Stimulated activated CD4-positive, alpha-beta T cell treated with anti-CD3 and anti-CD28 coated beads, Interleukin-4, amount 100 ng/mL, for 4 hours (primary cell): ENCODE data around the gene ADISSP.
A peak's percentile ranks its signal among the peaks of the same experiment; 100 is the strongest.

Experiments
- DNase-seq, 2 experiments: peaks; one replicate each; pipeline ENCODE4 v3.0.0-alpha.2; 2020

ADISSP gene

DNA sequence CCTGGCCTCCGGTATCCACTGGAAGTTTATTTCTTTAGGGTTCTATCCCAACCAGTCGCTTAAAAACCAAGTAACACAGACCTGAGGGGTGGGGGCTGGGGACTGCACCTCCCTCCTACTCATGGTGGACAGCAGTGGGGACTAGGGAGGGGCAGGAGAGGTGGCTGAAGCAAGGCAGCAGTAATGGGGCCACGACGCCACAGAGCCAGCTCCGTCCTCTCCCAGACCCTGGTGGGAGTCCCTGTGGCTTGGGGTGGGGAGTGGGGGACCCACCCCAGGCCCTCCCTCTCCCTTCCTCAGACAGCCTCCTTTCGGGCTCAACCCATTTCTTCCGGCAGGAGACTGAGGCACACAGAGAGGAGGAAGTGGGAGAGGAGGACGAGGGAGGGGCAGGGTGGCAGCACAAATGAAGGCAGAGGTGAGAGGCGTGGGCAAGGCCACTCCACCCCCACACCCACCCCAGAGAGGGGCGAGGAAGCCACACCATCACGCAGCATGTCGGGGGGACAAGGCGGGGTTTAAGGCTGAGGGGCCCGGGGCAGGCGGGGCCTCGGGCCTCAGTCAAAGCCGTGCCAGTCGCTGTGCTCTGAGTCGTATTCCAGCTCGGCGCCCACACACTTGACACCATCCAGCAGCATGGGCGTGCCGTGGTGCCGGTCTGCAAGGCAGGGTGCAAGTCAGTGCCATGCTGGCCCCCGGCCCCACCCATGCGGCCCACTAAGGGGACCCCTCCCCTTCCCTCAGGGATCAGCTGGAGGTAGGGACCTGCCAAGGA lies 13.9 kb downstream of the ADISSP start:
- DNase-seq, result no peak

DNA sequence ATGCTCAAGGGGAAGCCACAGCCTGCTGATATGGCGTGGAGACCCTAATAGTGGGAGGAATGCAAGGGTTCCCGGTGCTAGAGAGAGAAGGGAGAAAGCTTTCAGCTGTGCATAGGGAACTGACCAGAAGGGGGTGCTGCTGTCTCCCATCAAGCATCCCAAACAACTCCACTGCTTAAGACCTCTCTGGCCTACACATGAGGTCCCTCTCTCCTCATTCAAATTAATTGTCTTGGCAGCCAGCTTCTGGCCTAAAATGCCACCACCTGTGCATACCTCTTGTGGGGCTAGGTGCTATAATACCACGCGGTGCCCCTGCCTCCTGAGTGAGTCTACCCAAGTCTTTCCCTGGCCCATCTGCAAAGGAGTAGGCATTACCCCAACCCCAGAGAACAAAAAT lies 14.5 kb downstream of the ADISSP start:
- peak; percentile 43 to 51 for DNase-seq

DNA sequence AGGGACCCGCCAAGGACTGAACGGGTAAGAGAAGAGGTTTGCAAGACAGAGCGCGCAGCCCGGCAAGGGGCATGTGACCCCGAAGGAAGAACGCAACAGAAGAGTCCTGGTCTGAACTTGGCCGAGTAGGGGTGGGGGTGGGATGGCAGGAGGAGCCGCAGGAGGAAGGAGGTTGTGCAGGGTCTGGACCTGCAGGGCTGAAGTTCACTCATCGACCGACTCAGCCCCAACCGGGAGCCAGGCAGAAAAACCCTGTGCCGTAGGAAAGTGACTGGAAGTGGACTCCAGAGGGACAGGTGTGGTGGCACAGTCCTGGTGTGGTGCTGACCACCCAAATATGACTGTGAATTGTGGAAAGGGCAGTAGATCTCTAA lies 15.2 kb downstream of the ADISSP start:
- DNase-seq, result no peak

DNA sequence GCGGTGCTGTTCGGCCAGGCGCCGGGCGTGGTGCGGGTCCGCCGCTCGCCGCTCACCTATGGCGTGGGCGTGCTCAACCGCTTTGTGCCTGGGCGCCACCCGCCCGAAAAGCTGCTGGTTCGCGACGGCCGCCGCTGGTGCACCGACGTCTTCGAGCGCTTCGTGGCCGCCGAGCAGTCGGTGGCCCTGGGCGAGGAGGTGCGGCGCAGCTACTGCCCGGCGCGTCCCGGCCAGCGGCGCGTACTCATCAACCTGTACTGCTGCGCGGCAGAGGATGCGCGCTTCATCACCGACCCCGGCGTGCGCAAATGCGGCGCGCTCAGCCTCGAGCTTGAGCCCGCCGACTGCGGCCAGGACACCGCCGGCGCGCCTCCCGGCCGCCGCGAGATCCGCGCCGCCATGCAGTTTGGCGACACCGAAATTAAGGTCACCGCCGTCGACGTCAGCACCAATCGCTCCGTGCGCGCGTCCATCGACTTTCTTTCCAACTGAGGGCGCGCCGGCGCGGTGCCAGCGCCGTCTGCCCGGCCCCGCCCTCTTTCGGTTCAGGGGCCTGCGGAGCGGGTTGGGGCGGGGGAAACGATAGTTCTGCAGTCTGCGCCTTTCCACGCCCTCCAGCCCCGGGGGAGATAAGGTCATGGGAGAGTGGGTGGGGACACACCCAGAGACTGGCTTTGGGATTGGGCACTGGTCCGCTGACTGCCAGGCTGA lies 15.7 kb downstream of the ADISSP start:
- peak; percentile 43 for DNase-seq

DNA sequence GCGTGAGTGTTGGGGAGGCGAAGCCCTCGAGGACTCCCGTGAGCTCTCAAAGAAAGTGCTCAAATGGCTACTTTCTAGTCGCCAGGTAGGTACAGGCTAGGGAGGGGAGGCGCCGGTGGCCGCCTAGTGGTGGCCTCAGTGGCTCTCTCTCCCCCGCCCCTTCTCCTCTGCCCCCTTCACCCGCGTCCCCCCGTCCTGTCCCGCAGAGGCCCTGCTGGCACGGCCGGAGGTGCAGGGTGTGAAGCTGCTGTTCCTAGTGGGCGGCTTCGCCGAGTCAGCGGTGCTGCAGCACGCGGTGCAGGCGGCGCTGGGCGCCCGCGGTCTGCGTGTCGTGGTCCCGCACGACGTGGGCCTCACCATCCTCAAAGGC lies 16.3 kb downstream of the ADISSP start:
- DNase-seq, result no peak

DNA sequence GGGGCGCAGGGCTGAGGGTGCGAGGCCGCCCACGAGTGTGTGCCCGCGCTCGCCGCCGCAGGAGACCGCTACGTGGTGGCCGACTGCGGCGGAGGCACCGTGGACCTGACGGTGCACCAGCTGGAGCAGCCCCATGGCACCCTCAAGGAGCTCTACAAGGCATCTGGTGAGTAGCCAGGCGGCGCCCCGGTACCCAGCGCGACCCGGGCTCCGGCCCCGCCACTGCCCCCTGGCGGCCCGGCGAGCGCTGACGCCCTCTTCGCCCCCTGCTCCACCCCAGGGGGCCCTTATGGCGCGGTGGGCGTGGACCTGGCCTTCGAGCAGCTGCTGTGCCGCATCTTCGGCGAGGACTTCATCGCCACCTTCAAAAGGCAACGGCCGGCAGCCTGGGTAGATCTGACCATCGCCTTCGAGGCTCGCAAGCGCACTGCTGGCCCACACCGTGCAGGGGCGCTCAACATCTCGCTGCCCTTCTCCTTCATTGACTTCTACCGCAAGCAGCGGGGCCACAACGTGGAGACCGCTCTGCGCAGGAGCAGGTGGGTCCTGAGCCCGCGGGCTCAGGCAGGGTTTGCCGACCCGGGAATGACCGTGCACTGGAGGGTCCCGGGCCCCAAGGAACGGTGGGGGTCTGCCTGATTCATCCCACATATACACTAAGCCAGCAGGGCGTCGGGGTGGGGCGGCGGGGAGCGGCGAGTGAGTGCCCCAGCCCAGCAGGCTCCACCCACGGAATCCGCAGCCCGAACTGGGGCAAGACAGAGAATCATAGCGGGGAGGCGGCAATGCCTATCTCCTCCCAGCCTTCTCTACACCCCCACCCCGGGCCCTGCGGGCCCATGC lies 17.6 kb downstream of the ADISSP start:
- DNase-seq, result peak in 1 of 2 experiments; percentile 31

DNA sequence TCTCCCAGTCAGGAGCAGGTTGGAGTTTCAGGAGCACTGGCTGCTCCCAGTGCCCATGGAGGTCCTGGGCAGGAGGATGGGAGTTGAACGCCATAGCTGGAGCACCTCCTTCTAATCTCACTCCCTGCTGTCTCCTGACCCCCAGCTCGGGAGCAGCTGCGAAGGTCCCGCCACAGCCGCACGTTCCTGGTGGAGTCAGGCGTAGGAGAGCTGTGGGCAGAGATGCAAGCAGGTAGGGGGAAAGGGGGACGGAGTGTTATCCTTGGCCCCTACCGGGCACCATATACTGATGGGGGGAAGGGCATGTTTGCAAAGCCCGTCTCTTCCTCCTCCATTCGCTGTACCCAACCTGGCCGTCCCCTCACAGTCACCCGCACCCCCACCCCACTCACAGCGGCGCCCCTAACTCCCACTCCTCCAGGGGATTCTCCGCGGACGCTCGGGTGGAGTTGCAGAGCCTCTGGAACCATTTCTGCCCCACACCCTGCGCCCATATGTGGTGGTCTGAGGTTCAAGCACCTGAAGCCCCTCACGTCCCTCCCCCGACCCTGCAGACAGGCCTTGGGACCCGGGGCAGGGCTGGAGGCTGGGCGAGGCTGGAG lies 18.4 kb downstream of the ADISSP start:
- no peak for DNase-seq

DNA sequence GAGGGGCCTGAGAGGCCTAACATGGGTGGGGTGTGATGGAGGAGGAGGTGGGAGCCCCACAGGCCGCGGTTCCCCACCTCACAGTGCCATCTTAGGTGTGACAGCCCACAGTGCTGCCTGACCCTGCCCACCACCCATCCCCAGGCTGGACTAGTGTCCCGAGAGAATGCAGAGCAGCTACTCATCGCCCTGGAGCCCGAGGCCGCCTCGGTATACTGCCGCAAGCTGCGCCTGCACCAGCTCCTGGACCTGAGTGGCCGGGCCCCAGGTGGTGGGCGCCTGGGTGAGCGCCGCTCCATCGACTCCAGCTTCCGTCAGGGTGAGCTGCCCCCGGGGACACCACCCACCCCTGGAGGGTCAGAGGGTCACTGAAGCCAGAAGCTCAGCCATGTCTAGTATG lies 19.5 kb downstream of the ADISSP start:
- DNase-seq, result no peak

DNA sequence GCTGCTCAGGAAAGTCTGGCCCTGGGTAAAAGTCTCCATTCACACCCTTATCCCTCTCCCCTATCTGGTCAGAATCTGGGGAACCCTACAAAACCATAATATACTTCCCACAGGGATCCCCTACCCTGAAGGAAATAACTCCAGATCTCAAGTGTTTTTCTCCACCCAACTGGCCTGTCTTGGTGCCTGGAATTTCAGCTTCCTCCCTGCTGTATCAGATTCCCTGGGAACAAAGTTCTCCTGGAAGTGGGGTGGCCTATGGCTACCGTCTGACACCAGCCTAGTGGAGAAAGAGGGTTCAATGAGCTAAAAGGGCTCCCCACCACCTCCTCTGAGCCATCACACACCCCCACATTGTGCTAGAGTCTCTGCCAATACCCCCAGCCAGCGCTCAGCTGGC lies 20.1 kb downstream of the ADISSP start:
- DNase-seq, result no peak

DNA sequence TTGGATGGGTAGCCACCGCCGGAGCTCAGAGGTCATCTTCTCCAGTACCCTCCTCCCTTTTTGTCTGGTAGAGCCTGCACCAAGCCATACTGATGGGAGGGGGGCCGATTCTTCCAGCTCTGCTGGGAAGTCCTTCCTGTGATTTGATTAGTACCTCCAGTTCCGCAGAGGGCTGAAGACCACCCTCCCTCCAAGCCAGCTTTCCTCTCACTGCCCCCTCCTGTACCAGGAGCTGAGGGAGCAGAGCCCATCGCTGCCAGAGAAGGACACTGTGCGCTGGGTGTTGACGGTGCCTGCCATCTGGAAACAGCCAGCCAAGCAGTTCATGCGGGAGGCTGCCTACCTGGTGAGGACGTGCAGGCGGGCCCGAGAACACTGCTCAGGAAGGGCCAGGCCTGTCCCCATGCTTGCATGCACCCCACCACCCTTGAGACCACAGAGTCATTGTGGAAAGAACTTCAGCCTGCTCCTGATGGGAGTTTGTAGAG lies 21.8 kb downstream of the ADISSP start:
- no peak for DNase-seq

DNA sequence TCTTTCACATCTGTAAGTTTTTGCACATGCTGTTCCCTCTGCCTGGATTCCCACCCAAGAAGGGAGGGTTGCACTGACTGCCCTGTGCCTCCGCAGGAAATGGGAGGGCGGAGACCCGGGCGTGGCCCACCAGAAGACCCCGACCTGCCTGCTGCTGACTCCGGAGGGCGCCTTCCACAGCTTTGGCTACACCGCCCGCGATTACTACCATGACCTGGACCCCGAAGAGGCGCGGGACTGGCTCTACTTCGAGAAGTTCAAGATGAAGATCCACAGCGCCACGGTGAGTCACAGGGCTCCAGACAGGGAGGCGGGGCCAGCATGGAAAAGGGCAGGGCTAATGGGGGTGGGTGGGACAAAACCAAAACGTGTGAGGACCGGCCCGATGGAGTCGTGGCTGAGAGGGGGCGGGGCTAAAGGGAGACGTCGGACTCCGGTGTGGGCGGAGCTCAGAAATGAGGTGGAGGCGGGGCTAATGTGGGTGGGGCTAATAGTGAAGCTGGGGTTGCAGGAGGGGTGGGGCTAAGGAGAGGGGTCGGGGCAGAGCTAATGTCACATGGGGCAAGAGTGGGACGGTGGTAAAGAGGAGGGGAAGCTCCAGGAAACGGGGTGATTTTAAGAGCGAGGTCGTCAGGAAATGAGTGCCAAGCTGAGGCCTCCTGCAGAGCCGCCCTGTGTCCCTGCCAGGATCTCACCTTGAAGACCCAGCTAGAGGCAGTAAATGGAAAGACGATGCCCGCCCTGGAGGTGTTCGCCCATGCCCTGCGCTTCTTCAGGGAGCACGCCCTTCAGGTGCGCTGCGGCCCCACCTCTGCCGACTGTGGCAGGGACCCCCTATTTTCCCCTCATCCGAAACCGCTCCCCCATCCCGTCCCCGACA lies 22.5 kb downstream of the ADISSP start:
- peak; percentile 68 to 79 for DNase-seq

DNA sequence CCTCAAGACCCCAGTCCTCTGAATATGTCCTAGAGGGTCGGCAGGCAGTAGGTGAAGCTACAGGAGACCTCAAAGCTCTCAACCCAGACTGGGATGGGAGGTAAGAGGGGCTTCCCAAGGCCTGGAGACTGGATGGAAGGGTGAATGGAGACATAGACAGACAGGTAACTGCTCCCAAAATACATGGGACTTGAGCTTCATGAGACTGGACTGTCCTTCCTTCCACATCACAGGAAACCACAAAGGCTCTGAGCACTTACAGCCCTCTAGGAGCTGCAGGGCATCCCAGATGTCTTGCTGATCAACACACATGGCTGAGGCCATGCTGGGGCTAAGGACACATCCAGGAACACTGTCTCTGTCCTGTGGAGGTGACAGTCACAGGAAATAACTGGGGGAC lies 23.5 kb downstream of the ADISSP start:
- DNase-seq, result no peak

DNA sequence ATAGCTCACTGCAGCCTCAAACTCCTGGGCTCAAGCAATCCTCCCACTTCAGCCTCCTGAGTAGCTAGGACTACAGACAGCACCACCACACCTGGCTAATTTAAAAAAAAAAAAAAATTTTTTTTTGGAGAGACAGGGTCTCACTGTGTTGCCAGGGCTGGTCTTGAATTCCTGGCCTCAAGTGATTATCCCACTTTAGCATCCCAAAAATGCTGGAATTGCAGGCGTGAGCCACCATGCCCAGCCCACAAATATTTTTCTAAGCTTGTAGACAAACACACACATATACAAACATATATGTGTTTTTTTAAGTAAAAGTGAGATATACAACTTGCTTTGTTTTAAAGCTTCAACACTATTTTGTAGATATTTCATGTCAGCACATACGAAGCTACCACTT lies 24.3 kb downstream of the ADISSP start:
- no peak for DNase-seq

DNA sequence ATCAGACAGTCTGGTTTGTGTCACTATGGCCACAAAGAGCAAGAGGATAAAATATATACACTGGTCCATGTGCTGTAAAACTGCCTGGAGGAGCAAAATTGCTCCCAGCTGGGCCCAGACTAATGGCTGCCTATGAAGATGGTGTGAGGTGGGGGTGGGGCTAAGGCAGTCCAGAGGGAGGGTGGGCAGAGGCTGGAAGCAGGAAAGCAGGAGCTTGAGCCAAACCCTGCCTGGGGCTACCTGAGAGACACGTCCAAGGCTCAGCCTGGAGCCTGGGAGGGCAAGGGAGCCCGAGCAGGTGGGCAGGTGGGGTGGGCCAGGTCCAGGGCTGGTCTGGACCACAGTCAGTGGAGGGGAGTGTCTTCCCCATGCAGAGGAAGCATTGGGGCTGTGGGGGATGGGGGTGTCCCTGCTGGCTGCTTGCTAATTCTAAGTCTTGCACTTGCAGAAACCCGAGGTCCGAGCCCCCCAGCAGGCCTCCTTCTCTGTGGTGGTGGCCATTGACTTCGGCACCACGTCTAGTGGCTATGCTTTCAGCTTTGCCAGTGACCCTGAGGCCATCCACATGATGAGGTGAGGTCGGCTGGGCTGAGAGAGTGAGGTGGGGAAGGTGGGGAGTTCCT lies 25.6 kb downstream of the ADISSP start:
- DNase-seq, result no peak

DNA sequence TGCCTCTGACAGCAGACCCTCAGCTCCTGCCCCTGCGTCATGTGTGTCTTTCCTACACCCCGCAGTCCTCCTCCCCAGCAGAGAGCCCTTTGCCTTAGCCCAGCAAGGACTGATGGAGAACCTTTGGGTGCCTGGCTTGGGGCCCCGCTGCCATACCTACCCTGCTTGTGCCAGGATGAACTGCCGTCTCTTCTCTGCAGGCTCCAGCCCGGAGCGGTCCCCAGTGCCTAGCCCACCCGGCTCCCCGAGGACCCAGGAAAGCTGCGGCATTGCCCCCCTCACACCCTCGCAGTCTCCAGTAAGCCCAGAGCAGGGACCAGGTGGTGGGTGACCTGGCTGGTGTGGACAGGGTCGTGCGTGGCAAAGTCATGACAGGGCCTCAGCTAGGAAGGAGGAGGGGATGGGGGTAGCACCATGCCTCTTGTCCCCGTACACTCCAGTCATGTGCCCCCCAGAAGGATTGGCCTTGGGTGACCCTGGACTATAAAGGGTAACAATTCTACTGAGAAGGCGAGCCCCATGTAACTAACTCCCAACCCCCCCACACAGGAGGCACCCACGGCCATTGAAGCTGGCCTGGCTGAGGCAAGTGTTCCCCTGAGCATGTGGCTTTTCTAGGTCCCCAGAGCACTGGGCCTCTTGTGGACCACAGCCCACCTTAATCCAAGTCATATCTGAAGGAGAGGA lies 26.8 kb downstream of the ADISSP start:
- no peak for DNase-seq

DNA sequence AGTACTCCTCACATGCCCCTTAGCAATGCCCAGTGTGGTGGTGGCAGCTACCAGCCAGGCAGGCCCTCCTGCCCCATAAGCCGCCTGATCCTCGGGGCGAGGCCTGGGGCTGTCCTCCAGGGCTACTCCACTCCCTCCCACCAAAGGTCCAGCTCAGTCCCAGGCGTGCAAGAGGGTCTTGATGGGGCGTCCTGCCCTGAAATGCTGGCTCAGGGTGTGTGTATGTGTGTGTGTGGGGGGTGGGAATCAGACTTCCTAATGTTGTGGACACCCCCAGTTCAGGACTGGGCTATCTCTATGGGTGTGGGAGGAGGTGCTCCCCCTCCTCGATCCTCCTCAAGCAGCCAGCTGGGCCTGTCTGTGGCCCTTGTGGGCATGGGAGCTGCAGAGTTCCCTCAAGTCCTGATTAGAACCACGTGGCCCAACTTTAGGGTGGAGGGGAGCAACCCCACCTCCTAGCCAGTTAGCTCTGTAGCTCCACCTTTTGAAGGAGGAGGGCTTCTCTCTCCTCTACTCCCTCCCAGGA lies 27.6 kb downstream of the ADISSP start:
- DNase-seq, result no peak

DNA sequence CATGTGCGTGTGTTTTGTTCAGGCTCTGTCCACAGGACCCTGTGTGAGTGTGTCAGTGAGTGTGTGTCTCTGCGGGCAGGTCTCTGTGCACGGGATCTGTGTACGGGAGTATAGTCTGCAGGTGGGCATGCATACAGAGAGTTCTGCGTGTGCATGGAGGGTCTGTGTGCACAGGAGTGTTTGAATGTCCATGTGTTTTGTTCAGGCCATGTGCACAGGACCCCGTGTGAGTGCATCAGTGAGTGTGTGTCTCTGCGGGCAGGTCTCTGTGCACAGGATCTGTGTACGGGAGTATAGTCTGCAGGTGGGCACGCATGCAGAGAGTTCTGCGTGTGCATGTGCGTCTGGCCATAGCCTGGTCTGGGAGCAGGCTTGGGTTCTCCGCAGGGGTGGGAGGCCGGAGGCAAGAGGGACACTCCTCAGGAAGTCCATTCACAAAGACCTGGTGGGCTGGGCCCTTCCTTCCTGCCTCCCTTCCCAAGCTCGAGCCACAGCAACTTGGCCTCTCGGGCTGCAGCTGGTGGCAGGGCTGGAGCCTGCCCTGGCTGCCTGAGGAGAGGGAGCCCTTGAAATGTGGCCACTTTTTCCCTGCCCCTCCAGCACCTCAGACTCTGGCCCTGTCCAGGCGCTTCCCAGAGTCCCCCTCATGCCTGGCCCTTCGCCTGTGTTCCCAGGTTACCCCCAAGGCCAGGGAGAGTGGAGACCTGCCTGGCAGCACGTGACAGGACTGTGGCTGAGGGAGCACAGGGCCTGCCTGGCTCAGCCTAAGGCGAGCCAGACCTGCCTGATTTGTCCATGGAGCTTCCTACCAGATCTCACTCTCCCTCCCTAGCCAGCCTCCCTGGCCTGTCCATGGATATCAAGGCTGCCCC lies 28.3 kb downstream of the ADISSP start:
- DNase-seq, result no peak

DNA sequence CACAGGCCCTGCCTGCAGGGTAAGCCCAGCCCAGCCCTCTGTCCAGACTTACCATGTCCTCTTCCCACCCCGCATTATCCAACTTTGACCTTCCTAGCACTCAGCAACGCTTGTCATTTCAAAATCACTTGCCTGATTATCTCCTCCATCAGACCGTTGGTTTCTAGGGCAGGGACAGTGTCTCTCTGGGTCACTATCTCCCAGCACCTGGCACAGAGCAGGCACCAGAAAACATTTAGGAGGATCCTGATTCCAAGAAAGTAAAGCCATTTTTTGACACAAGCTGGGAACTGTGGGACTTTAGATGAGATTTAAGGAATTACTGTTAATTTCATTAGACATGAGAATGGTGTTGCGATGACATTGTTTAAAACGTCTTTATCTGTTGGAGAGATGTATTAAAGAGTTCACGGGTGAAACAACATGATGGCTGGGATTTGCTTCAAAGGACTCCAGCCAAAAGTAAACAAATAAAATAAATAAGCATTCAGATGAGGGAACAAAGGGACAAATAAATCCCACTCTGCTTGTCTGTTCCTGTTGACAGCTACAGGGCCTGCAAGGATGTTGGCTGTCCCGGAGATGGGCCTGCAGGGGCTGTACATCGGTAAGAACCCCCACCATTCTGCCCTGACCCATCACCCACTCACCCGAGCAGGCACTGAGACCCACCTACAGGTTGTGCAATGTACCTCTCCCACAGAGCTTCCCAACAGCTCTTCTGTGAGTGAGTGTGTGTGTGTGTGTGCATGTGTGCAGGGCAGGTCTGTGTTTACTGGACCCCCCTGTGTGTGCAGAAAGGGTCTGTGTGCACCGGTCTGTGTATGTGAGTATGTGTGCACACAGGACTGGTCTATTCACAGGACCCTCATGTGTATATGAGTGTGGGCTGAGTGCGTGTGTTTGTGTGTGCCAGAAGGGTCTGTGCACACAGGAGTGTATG lies 29.2 kb downstream of the ADISSP start:
- DNase-seq, result no peak

DNA sequence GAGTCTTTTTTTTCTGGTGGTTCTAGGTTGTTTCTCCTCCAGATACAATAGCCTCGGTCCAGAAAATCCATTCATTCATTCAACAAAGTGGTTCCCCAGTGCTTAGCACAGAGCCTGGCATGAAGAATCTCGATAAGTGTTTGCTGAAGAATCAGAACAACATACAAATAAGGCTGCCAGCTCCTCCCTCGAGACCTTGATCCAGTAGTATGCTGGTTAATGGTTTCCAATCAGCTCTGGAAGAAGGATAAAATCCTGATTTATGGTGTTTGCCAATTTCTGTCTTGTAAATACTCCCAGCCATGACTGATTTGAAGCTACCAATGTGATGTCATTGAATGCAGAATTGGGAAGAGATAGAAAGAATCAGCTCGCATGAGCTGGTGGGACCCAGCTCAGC lies 31.8 kb downstream of the ADISSP start:
- no peak for DNase-seq
